HepG2 (cell line): Measurements from ENCODE around the gene LAMC1. TPM values are rescaled to one million over a fixed set of nuclear protein-coding genes. Genes with fewer than 3 reads are reported as not detected.

Experiments used
- ATAC-seq: fragments of 200-7000 bp; cut with Tn5 transposase; 3 replicates; pipeline ENCODE4 v1.9.1; 2020; ENCODE audit warnings: mild to moderate bottlenecking, moderate library complexity
- BruUV-seq: library from RNA; stranded (reverse); fragments of 400-500 nt; replicated peaks from 2 replicates; lab custom pipeline; 2021; lab: Mats Ljungman, UMichigan
- CTCF ChIA-PET: fragments of 300-600 bp; formaldehyde crosslinking; extraction: SDS; loops from one replicate; lab custom pipeline; 2021; ENCODE audit warnings: low total read pairs, inconsistent platforms, low intra/inter-chr PET ratio; lab: Yijun Ruan, JAX
- POLR2A ChIA-PET: fragments of 350-600 bp; sonication (Branson Sonifier 250); formaldehyde crosslinking; loops from one replicate; lab custom pipeline; 2020; ENCODE audit warnings: antibody characterized with exemption, inconsistent platforms; lab: Yijun Ruan, JAX
- DNase-seq: peaks from one replicate; pipeline ENCODE4 v3.0.0-alpha.2; 2015; ENCODE audit warnings: low spot score
- FAIRE-seq: peaks from 3 replicates; lab custom pipeline; 2011; peaks lifted over from hg19 to GRCh38; lab: Jason Lieb, UNC
- H2AFZ ChIP-seq: one replicate; pipeline ENCODE4 v1.6.1; 2011; ENCODE audit warnings: low read length, inconsistent platforms
- H3K27ac ChIP-seq: fragments of 300-600 bp; 3 replicates; pipeline ENCODE4 v1.8.0; 2011; ENCODE audit warnings: mixed run types, mild to moderate bottlenecking, mixed read lengths, low read length, inconsistent platforms; ENCODE audit not compliant: insufficient read depth; ENCODE audit errors: extremely low read length
- H3K27me3 ChIP-seq, 2 experiments: fragments of 200-600 bp in 1 of 2; 2 replicates in 1 of 2; 3 replicates in 1 of 2; pipeline versions ENCODE4 v1.6.0 to v1.8.0; 2011; ENCODE audit warnings: low read length in 2 of 2, mild to moderate bottlenecking in 2 of 2, moderate library complexity in 2 of 2, inconsistent platforms in 1 of 2; ENCODE audit not compliant: insufficient read depth in 2 of 2, control insufficient read depth in 1 of 2
- H3K36me3 ChIP-seq, 2 experiments: fragments of 200-600 bp in 1 of 2; replicated peaks in 1 of 2; 2 replicates in 1 of 2; 3 replicates in 1 of 2; pipeline versions ENCODE4 v1.5.1 to v1.8.0; 2011; ENCODE audit warnings: low read length in 2 of 2, inconsistent platforms in 1 of 2; ENCODE audit not compliant: insufficient read depth in 2 of 2, control insufficient read depth in 1 of 2
- H3K4me1 ChIP-seq: 2 replicates; pipeline ENCODE4 v1.5.1; 2012; ENCODE audit warnings: low read length, inconsistent platforms; ENCODE audit not compliant: insufficient read depth
- H3K4me2 ChIP-seq: 2 replicates; pipeline ENCODE4 v1.6.0; 2011; ENCODE audit warnings: low read depth, low read length, inconsistent platforms
- H3K4me3 ChIP-seq, 3 experiments: fragments of 200-600 bp in 1 of 3; sonication (generic), shearing (Covaris generic) in 1 of 3; replicated peaks in 1 of 3; 2 replicates each; pipeline ENCODE4 v1.5.1; 2011 to 2016; ENCODE audit warnings: low read length in 3 of 3, inconsistent platforms in 2 of 3, low read depth in 2 of 3, mild to moderate bottlenecking in 2 of 3, control low read depth in 1 of 3, mixed read lengths in 1 of 3; ENCODE audit not compliant: insufficient read depth in 1 of 3
- H3K79me2 ChIP-seq: one replicate; pipeline ENCODE4 v1.6.1; 2011; ENCODE audit warnings: low read length, inconsistent platforms; ENCODE audit not compliant: insufficient read depth
- H3K9ac ChIP-seq: 2 replicates; pipeline ENCODE4 v1.6.0; 2011; ENCODE audit warnings: mild to moderate bottlenecking, low read depth, low read length, inconsistent platforms; ENCODE audit not compliant: insufficient read depth
- H3K9me3 ChIP-seq: 2 replicates; pipeline ENCODE4 v1.5.1; 2012; ENCODE audit warnings: mild to moderate bottlenecking, low read length
- H4K20me1 ChIP-seq: 2 replicates; pipeline ENCODE4 v1.6.0; 2011; ENCODE audit warnings: inconsistent platforms, mild to moderate bottlenecking, low read length, moderate library complexity; ENCODE audit not compliant: insufficient read depth
- KMT2B ChIP-seq: IDR thresholded peaks from 2 replicates; pipeline ENCODE4 v1.6.1; 2016; ENCODE audit warnings: missing genetic modification reagents, missing compliant biosample characterization
- PHF5A ChIP-seq: IDR thresholded peaks from one replicate; pipeline ENCODE4 v1.6.1; 2018; ENCODE audit warnings: low read depth, missing genetic modification reagents; ENCODE audit not compliant: unreplicated experiment
- PPARG ChIP-seq: conservative IDR thresholded peaks from 2 replicates; pipeline ENCODE4 v1.6.1; 2016; ENCODE audit warnings: missing biosample characterization, missing genetic modification reagents
- RBAK ChIP-seq: sonication (generic); formaldehyde crosslinking; IDR thresholded peaks from 2 replicates; pipeline ENCODE4 v1.5.1; 2020; ENCODE audit warnings: mild to moderate bottlenecking, missing genetic modification reagents
- RBM22 ChIP-seq: fragments of 200-400 bp; formaldehyde crosslinking; optimal IDR thresholded peaks from 2 replicates; pipeline ENCODE3; 2017; ENCODE audit warnings: mild to moderate bottlenecking, low read length, moderate library complexity
- SMAD1 ChIP-seq: sonication (generic); formaldehyde crosslinking; IDR thresholded peaks from 2 replicates; pipeline ENCODE4 v1.4.0; 2020; ENCODE audit warnings: missing genetic modification reagents, low read depth, mild to moderate bottlenecking, borderline replicate concordance
- SRF ChIP-seq: IDR thresholded peaks from 2 replicates; pipeline ENCODE4 v1.6.1; 2011; ENCODE audit warnings: mild to moderate bottlenecking, low read depth, low read length, moderate library complexity
- ZMYM3 ChIP-seq: sonication (generic); formaldehyde crosslinking; IDR thresholded peaks from 2 replicates; pipeline ENCODE4 v1.5.1; 2020; ENCODE audit warnings: mild to moderate bottlenecking, missing genetic modification reagents
- ZNF10 ChIP-seq: sonication (generic); formaldehyde crosslinking; IDR thresholded peaks from 2 replicates; pipeline ENCODE4 v1.4.0; 2020; ENCODE audit warnings: mild to moderate bottlenecking, low read depth, missing genetic modification reagents, borderline replicate concordance
- ZNF383 ChIP-seq: sonication (generic); formaldehyde crosslinking; IDR thresholded peaks from 2 replicates; pipeline ENCODE4 v1.4.0; 2020; ENCODE audit warnings: missing genetic modification reagents, mild to moderate bottlenecking, borderline replicate concordance
- ZNF577 ChIP-seq: sonication (generic); formaldehyde crosslinking; IDR thresholded peaks from 2 replicates; pipeline ENCODE4 v1.4.0; 2020; ENCODE audit warnings: mild to moderate bottlenecking, low read depth, missing genetic modification reagents, borderline replicate concordance
- ZNF616 ChIP-seq: sonication (generic); formaldehyde crosslinking; IDR thresholded peaks from 2 replicates; pipeline ENCODE4 v1.5.0; 2020; ENCODE audit warnings: low read depth, mild to moderate bottlenecking, missing genetic modification reagents
- ZNF703 ChIP-seq: sonication (generic); formaldehyde crosslinking; IDR thresholded peaks from 2 replicates; pipeline ENCODE4 v1.5.1; 2020; ENCODE audit warnings: missing genetic modification reagents, mild to moderate bottlenecking, moderate library complexity, borderline replicate concordance
- ZNF713 ChIP-seq: sonication (generic); formaldehyde crosslinking; IDR thresholded peaks from 2 replicates; pipeline ENCODE4 v1.4.0; 2020; ENCODE audit warnings: mild to moderate bottlenecking, missing genetic modification reagents
- ZNF891 ChIP-seq: sonication (generic); formaldehyde crosslinking; IDR thresholded peaks from 2 replicates; pipeline ENCODE4 v1.5.0; 2020; ENCODE audit warnings: mild to moderate bottlenecking, missing genetic modification reagents
- ZSCAN12 ChIP-seq: sonication (generic); formaldehyde crosslinking; IDR thresholded peaks from 2 replicates; pipeline ENCODE4 v1.9.0; 2021; ENCODE audit warnings: mild to moderate bottlenecking, missing genetic modification reagents
- WGBS: methylation state at CpG from one replicate; pipeline ENCODE4 v1.1.6; 2017; ENCODE audit warnings: low lambda C conversion rate; 5-methylcytosine and 5-hydroxymethylcytosine counted together
- in situ Hi-C: cut with HindIII; loops from 2 replicates; pipeline ENCODE4 v1.10.0; 2017; ENCODE audit warnings: low pct_unique_long_range_greater_than_20kb; ENCODE audit not compliant: extremely low pct_ligation_motif_present
- intact Hi-C: fragments of 100-400 bp; cut with micrococcal nuclease; formaldehyde crosslinking; loops from one replicate; pipeline ENCODE4 v1.10.0; 2022; ENCODE audit not compliant: unreplicated experiment
- polyA plus RNA-seq, 8 experiments: library from polyadenylated mRNA; depleted of rRNA in 3 of 8; stranded (reverse) in 7 of 8; unstranded in 1 of 8; fragments of >200 nt; fragmentation: Illumina TruSeq in 4 of 8; extraction: Trizol in 4 of 8; gene quantifications; 2 replicates each; pipeline versions ENCODE4 v1.2.1 to v1.2.3, GENCODE V29; 2011 to 2016; ENCODE audit warnings: low read depth in 4 of 8, missing spikeins in 1 of 8, mixed read lengths in 1 of 8; ENCODE audit not compliant: insufficient read depth in 1 of 8
- total RNA-seq, 5 experiments: library from RNA; depleted of rRNA; stranded (reverse); fragments of >200 nt; fragmentation: Illumina TruSeq; extraction: Trizol; gene quantifications; 2 replicates each; pipeline ENCODE4 v1.2.3, GENCODE V29; 2016; ENCODE audit warnings: low read depth in 1 of 5
- TF ChIP-seq, protein P1 (sequence below): sonication (generic); formaldehyde crosslinking; IDR thresholded peaks from 2 replicates; pipeline ENCODE4 v1.5.0; 2020; ENCODE audit warnings: missing genetic modification reagents
- TF ChIP-seq, protein P2 (sequence below): sonication (generic); formaldehyde crosslinking; IDR thresholded peaks from 2 replicates; pipeline ENCODE4 v1.5.0; 2020; ENCODE audit warnings: missing genetic modification reagents

The LAMC1 gene
- total and polyA plus RNA-seq, 2 of the 13 experiments (the other 11 are each of a cell fraction or from before 2014, with no cell fraction given): 58.5 to 137 TPM

DNA sequence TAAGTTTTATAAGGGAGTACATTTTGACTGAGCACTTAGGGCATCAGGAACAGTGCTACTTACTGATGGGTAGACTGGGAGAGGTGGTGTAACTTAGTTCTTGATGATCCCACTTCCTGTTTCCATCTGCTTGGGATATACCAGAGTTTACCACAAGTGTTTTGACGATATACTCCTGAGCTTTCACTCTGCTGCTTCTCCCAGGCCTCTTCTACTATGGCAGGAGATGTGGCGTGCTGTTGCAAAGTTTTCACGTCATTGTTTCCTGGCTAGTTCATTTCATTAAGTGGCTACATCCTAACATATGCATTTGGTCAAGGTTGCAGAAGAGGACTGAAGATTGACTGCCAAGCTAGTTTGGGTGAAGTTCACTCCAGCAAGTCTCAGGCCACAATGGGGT lies 121.5 kb downstream of the LAMC1 start:
- in situ Hi-C loops (loop anchor here (25.0 kb wide), 1 partner anchor 282 kb away; no protein-coding TSS in a partner anchor), intact Hi-C loops (no loop called here)
- H3K9ac ChIP-seq: no peak overlapping the region
- H3K27ac ChIP-seq: no peak overlapping the region
- H3K4me2 ChIP-seq: no peak overlapping the region
- no peaks in the 10 kb centered on the region for H3K27me3 ChIP-seq
- DNase-seq (no peak), ATAC-seq (no peak), FAIRE-seq (no peak)
- 85% methylated on average over 3 of the region's 3 CpGs for WGBS
- no peaks in the 10 kb centered on the region for H3K79me2 ChIP-seq
- BruUV-seq: no TSS peak
- TF ChIP-seq ZNF383 (CRISPR knock-in tag) (no peak), ZMYM3 (CRISPR knock-in tag) (no peak), KMT2B (CRISPR knock-in tag) (no peak), ZNF616 (CRISPR knock-in tag) (no peak), RBM22 (peak; percentile 64), PPARG (CRISPR knock-in tag) (no peak)
- ChIA-PET CTCF (no interaction called here), POLR2A (no interaction called here)
- no peak overlapping the region for H3K4me3 ChIP-seq
- H3K4me1 ChIP-seq: peaks cover 14% of the 10 kb centered on the region
- H3K36me3 ChIP-seq: peaks cover 4 to 18% of the 10 kb centered on the region in 2 experiments
- no peaks in the 10 kb centered on the region for H4K20me1 ChIP-seq
- no peaks in the 10 kb centered on the region for H3K9me3 ChIP-seq
- no peak overlapping the region for H2AFZ ChIP-seq

DNA sequence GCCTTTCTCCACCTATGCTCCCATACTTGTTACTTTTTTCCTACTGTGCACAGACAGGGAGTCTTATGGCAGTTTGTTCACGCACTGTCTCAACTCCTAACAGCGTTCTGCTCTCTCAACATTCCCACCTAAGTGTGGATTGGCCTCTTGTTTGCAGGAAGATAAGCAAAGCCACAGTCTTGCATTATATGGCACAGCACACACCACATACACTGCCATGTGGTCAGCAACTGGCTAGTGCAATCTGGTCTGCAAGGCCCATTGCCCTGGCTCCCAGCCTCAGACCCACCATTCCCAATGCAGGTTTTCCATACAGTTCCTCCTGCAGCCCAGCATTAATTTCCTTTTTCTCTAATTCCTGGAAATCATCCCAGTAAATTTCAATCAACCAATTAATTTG lies 124.5 kb downstream of the LAMC1 start:
- WGBS: 88% methylated on average over 2 of the region's 2 CpGs
- BruUV-seq: no TSS peak
- Histone ChIP-seq H3K9me3 (no peaks in the 10 kb centered on the region), H3K4me3 (no peak overlapping the region), H3K4me1 (peaks cover 7% of the 10 kb centered on the region; the same call in 1 of the 2 replicates), H3K27me3 (no peaks in the 10 kb centered on the region), H3K36me3 (peaks cover under 1 to 3% of the 10 kb centered on the region in 2 experiments; a peak in 2 of 5 replicates), H3K9ac (no peak overlapping the region), H2AFZ (no peak overlapping the region), H3K4me2 (no peak overlapping the region), H3K79me2 (no peaks in the 10 kb centered on the region), H3K27ac (no peak overlapping the region), H4K20me1 (no peaks in the 10 kb centered on the region)
- peak; percentile 48 for ATAC-seq
- in situ Hi-C loops: loop anchor here (25.0 kb wide), 1 partner anchor 285 kb away; no protein-coding TSS in a partner anchor
- FAIRE-seq: no peak
- ChIA-PET POLR2A (no interaction called here), CTCF (no interaction called here)
- DNase-seq: no peak
- intact Hi-C loops: no loop called here
- TF ChIP-seq ZNF10 (no peak), PHF5A (no peak), ZNF703 (CRISPR knock-in tag) (no peak), SRF (no peak), ZNF891 (CRISPR knock-in tag) (no peak), ZNF713 (CRISPR knock-in tag) (no peak), ZNF577 (no peak), RBAK (CRISPR knock-in tag) (no peak), SMAD1 (CRISPR knock-in tag) (no peak), ZSCAN12 (CRISPR knock-in tag) (no peak)
- TF ChIP-seq, protein P1, sequence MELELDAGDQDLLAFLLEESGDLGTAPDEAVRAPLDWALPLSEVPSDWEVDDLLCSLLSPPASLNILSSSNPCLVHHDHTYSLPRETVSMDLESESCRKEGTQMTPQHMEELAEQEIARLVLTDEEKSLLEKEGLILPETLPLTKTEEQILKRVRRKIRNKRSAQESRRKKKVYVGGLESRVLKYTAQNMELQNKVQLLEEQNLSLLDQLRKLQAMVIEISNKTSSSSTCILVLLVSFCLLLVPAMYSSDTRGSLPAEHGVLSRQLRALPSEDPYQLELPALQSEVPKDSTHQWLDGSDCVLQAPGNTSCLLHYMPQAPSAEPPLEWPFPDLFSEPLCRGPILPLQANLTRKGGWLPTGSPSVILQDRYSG: no peak
- TF ChIP-seq, protein P2, sequence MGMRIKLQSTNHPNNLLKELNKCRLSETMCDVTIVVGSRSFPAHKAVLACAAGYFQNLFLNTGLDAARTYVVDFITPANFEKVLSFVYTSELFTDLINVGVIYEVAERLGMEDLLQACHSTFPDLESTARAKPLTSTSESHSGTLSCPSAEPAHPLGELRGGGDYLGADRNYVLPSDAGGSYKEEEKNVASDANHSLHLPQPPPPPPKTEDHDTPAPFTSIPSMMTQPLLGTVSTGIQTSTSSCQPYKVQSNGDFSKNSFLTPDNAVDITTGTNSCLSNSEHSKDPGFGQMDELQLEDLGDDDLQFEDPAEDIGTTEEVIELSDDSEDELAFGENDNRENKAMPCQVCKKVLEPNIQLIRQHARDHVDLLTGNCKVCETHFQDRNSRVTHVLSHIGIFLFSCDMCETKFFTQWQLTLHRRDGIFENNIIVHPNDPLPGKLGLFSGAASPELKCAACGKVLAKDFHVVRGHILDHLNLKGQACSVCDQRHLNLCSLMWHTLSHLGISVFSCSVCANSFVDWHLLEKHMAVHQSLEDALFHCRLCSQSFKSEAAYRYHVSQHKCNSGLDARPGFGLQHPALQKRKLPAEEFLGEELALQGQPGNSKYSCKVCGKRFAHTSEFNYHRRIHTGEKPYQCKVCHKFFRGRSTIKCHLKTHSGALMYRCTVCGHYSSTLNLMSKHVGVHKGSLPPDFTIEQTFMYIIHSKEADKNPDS: no peak
